Upper lobe of left lung (tissue), 6 donors: ENCODE data around the gene SPDEF. TPM values are rescaled to one million over a fixed set of nuclear protein-coding genes. Genes with fewer than 3 reads are reported as not detected.

ENCODE experiments used
- ATAC-seq, 2 donors: fragments of 200-7000 bp; cut with Tn5 transposase; one replicate each; pipeline ENCODE4 v1.9.1; 2022; ENCODE audit warnings: mild to moderate bottlenecking in 2 of 2, moderate library complexity in 2 of 2; ENCODE audit not compliant: low FRiP score in 2 of 2
- DNase-seq, 2 donors: peaks; one replicate each; pipeline ENCODE4 v3.0.0-alpha.2; 2019 to 2020
- H3K27ac ChIP-seq, 4 donors: fragments of 200-600 bp; sonication (generic); one replicate each; pipeline ENCODE4 v1.5.1; 2016 to 2019
- H3K27me3 ChIP-seq, 4 donors: fragments of 200-600 bp; sonication (generic); one replicate each; pipeline ENCODE4 v1.5.1; 2017 to 2019
- H3K36me3 ChIP-seq, 4 donors: fragments of 200-600 bp; sonication (generic); one replicate each; pipeline ENCODE4 v1.5.1; 2016 to 2019
- H3K4me1 ChIP-seq, 4 donors: fragments of 200-600 bp; sonication (generic); one replicate each; pipeline ENCODE4 v1.5.1; 2018 to 2019
- H3K4me3 ChIP-seq, 4 donors: fragments of 200-600 bp; sonication (generic); one replicate each; pipeline ENCODE4 v1.5.1; 2017 to 2019; ENCODE audit warnings: mild to moderate bottlenecking in 2 of 4, moderate library complexity in 1 of 4
- H3K9me3 ChIP-seq, 4 donors: fragments of 200-600 bp; sonication (generic); one replicate each; pipeline ENCODE4 v1.5.1; 2018 to 2019
- EP300 ChIP-seq, 4 donors: sonication (generic); formaldehyde crosslinking; IDR thresholded peaks; one replicate each; pipeline ENCODE4 v1.5.1; 2017; ENCODE audit warnings: antibody characterized with exemption in 4 of 4, control low read depth in 2 of 4
- POLR2A ChIP-seq, 4 donors: fragments of 450-650 bp; IDR thresholded peaks; one replicate each; pipeline ENCODE4 v1.5.1; 2016 to 2017; ENCODE audit warnings: antibody characterized with exemption in 4 of 4, mild to moderate bottlenecking in 2 of 4
- POLR2AphosphoS5 ChIP-seq, 2 donors: sonication (generic); formaldehyde crosslinking; IDR thresholded peaks; one replicate each; pipeline ENCODE4 v1.5.1; 2017; ENCODE audit warnings: antibody characterized with exemption in 2 of 2
- WGBS, 2 donors: methylation state at CpG; one replicate each; pipeline ENCODE4 v1.1.5; 2017 to 2018; 5-methylcytosine and 5-hydroxymethylcytosine counted together
- total RNA-seq, 6 donors: library from RNA; depleted of rRNA in 4 of 6; stranded (reverse); fragments of >200 nt in 4 of 6; gene quantifications; one replicate each; pipeline versions ENCODE4 v1.1.0 to v1.2.1, GENCODE V29; 2016 to 2021
- TF ChIP-seq, protein P1 (sequence below), 6 experiments: fragments of 450-650 bp in 4 of 6; fragments of 200-600 bp in 2 of 6; sonication (generic) in 2 of 6; IDR thresholded peaks; one replicate each; pipeline ENCODE4 v1.5.1; 2016 to 2019; ENCODE audit warnings: antibody characterized with exemption in 6 of 6
- donor health status: DM: no; HTN: no; CAD: no; lungs with moderate emphysema.
- donor health status: DM: no; HTN: yes; CAD: no; lungs with severe emphysema.

SPDEF gene
- total RNA-seq, 6 donors from 2014 or later, result 0.61 to 5.2 (median 3.8) TPM

DNA sequence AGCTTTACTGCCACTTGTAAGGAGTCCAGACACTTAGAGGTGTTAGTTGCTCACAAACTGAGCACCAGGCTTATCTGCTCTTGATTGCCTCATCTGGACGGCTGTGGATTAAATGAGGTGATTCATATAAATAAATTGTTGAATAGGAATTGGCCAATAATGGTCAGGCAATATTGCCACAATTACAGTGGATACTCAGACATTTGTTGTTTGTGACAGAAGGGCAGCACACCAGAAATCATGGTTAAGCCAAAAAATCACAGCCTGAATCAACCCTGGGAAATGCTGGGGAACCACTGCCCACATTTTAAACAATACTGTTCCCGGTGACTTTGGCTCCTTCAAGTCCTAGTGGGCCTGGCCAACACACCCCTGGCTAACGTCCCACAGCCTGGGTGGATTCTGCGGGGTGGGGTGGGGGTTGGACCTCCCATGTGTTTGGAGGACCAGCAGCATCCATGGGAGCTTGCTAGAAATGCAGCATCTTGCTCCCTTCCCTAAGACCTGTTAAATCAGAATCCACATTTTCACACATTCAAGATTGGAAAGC is 29.5 kb upstream of the SPDEF start:
- WGBS, 2 donors, result 46 to 63% methylated on average over 1 to 4 of the region's 4 CpGs
- peak in 1 of 2 donors; percentile 40 for ATAC-seq
- no peak overlapping the region for H3K4me3 ChIP-seq
- H3K27me3 ChIP-seq, result no peaks in the 10 kb centered on the region
- no peak for DNase-seq
- peaks cover 6 to 34% (median 22%) of the 10 kb centered on the region in 4 donors for H3K36me3 ChIP-seq
- no peaks in the 10 kb centered on the region for H3K4me1 ChIP-seq
- no peaks in the 10 kb centered on the region for H3K9me3 ChIP-seq
- no peak overlapping the region for H3K27ac ChIP-seq
- TF ChIP-seq, protein P1, sequence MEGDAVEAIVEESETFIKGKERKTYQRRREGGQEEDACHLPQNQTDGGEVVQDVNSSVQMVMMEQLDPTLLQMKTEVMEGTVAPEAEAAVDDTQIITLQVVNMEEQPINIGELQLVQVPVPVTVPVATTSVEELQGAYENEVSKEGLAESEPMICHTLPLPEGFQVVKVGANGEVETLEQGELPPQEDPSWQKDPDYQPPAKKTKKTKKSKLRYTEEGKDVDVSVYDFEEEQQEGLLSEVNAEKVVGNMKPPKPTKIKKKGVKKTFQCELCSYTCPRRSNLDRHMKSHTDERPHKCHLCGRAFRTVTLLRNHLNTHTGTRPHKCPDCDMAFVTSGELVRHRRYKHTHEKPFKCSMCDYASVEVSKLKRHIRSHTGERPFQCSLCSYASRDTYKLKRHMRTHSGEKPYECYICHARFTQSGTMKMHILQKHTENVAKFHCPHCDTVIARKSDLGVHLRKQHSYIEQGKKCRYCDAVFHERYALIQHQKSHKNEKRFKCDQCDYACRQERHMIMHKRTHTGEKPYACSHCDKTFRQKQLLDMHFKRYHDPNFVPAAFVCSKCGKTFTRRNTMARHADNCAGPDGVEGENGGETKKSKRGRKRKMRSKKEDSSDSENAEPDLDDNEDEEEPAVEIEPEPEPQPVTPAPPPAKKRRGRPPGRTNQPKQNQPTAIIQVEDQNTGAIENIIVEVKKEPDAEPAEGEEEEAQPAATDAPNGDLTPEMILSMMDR (IDR thresholded peaks at IDR 0.05), result no peak
- TF ChIP-seq EP300 (IDR thresholded peaks at IDR 0.05) (no peak), POLR2AphosphoS5 (IDR thresholded peaks at IDR 0.05) (no peak), POLR2A (IDR thresholded peaks at IDR 0.05) (no peak)

DNA sequence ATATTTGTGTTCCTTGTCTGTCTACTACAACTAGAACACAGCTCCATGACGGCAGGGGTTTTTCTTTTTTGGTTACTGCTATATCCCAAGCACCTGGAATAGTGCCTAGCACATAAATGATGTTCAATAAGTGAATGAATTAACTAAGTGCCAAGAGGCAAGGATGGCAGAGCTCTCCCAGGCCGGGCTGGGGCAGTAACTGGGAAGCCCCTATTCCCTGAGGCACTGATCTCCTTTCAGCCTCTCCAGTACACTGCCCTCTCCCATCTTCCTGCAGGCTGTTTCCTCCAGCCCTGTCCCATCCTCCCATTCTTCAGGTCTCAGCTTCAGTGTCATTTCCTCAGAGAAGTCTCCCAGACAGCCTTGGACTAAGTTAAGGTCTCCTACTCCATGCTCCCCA is 29.0 kb upstream of the SPDEF start:
- no peaks in the 10 kb centered on the region for H3K27me3 ChIP-seq
- DNase-seq (no peak), ATAC-seq (no peak)
- 88 to 89% methylated on average over 2 of the region's 2 CpGs for WGBS, 2 donors
- TF ChIP-seq POLR2A (IDR thresholded peaks at IDR 0.05), result no peak
- TF ChIP-seq, protein P1 (IDR thresholded peaks at IDR 0.05), result no peak
- no peak overlapping the region for H3K4me3 ChIP-seq
- H3K9me3 ChIP-seq, result no peaks in the 10 kb centered on the region
- peaks cover 6 to 34% (median 22%) of the 10 kb centered on the region in 4 donors for H3K36me3 ChIP-seq
- H3K4me1 ChIP-seq, result no peaks in the 10 kb centered on the region
- H3K27ac ChIP-seq, result no peak overlapping the region

GRCh38 chr6:34584694-34585093 is 28.6 kb upstream of the SPDEF start:
- no peak for ATAC-seq
- Histone ChIP-seq H3K27ac (no peak overlapping the region), H3K4me1 (no peaks in the 10 kb centered on the region), H3K27me3 (no peaks in the 10 kb centered on the region), H3K9me3 (no peaks in the 10 kb centered on the region), H3K36me3 (peaks cover 6 to 31% (median 18%) of the 10 kb centered on the region in 4 donors), H3K4me3 (no peak overlapping the region)
- TF ChIP-seq POLR2AphosphoS5 (IDR thresholded peaks at IDR 0.05), result no peak
- TF ChIP-seq, protein P1 (IDR thresholded peaks at IDR 0.05), result no peak
- TF ChIP-seq EP300 (IDR thresholded peaks at IDR 0.05), result no peak
- TF ChIP-seq POLR2A (IDR thresholded peaks at IDR 0.05), result no peak
- DNase-seq, result no peak
- 88 to 98% methylated on average over 9 of the region's 9 CpGs for WGBS, 2 donors

DNA sequence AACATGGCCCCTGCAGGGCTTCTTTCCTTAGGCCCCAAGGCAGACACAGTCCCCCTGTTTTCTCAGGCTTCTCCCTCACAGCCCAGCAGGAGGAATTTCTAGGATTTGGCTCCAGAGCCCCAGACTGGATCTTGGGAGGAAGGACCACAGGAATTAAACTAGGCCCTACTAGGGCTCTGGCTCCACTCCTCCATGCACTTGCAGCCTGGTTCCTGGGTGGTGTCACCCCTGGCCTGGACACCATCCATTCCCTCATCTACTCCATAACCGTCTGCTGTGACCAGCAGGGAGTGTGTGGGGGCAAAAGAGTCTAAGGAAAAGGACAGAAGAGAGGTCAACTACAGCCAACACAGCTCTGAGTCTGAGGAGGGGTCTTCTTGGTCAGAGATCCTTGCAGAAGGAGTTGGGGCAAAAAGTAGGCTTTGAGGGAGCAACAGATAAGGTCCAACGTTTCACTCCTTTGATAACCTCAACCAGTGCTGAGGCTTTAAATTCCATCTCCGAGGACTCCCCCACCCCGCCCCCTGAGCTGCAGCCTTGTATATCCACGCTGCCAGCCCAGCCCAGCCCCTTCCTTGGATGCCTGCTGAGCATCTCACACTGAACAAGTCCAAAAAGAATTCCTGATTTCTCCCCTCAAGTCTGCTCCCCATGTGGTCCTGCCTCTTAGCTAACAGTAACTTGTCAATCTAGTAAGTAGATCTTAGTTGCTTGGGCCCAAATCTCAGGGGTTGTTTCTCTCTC is 27.9 kb upstream of the SPDEF start:
- WGBS, 2 donors, result 77 to 79% methylated on average over 5 of the region's 5 CpGs
- TF ChIP-seq POLR2A (IDR thresholded peaks at IDR 0.05) (no peak), POLR2AphosphoS5 (IDR thresholded peaks at IDR 0.05) (no peak), EP300 (IDR thresholded peaks at IDR 0.05) (no peak)
- TF ChIP-seq, protein P1 (IDR thresholded peaks at IDR 0.05), result no peak
- no peak overlapping the region for H3K4me3 ChIP-seq
- H3K4me1 ChIP-seq, result no peaks in the 10 kb centered on the region
- no peak for ATAC-seq
- DNase-seq, result no peak
- H3K27ac ChIP-seq, result no peak overlapping the region
- H3K27me3 ChIP-seq, result no peaks in the 10 kb centered on the region
- peaks cover 6 to 24% (median 12%) of the 10 kb centered on the region in 4 donors for H3K36me3 ChIP-seq
- no peaks in the 10 kb centered on the region for H3K9me3 ChIP-seq
